Stimulated activated memory B cell treated with anti-CD40 and anti-IgM and Interleukin-4, amounts not matched to agents 10 μg/mL and 1 μg/mL and 100 μg/mL, for 72 hours (primary cell): ENCODE results near the gene CCDC93.

Source experiments
- ATAC-seq: fragments of 150-1000 bp; cut with Tn5 transposase; 2 replicates; pipeline ENCODE4 v1.10.0; 2021
- H3K27ac Mint-ChIP-seq: one replicate; pipeline ENCODE4 v1.8.0; 2022; ENCODE audit warnings: mild to moderate bottlenecking, mixed read lengths
- H3K27me3 Mint-ChIP-seq: one replicate; pipeline ENCODE4 v1.8.0; 2022; ENCODE audit warnings: mixed read lengths
- H3K36me3 Mint-ChIP-seq: one replicate; pipeline ENCODE4 v1.8.0; 2022; ENCODE audit warnings: mixed read lengths
- H3K4me1 Mint-ChIP-seq: one replicate; pipeline ENCODE4 v1.8.0; 2022; ENCODE audit warnings: mixed read lengths
- H3K4me3 Mint-ChIP-seq: one replicate; pipeline ENCODE4 v1.8.0; 2022; ENCODE audit warnings: mild to moderate bottlenecking, moderate library complexity, mixed read lengths
- H3K9me3 Mint-ChIP-seq: one replicate; pipeline ENCODE4 v1.8.0; 2022; ENCODE audit warnings: mixed read lengths

CCDC93 gene

DNA sequence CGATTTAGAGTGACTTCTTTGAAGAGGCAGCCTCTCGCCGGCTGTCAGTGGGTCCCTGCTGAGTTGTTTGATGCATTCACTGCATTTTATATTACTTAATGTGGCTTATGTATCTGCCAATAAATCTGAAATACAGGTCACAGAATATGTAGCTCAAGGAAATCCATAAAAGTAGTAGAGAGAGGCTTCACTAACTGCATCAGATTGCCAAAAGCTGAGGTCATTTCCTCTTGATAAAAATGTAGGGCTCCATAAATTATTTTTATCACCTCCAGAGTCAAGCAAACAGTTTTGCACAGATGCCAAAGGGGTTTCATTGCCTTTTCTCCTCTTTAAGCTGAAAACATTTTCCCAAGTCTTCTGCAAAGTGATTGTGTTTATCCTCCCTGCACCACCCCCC is 36.5 kb upstream of the CCDC93 start:
- peaks cover 20% of the 10 kb centered on the region for H3K4me1 Mint-ChIP-seq
- ATAC-seq = no peak
- H3K36me3 Mint-ChIP-seq = no peaks in the 10 kb centered on the region
- H3K4me3 Mint-ChIP-seq = no peak overlapping the region
- no peaks in the 10 kb centered on the region for H3K9me3 Mint-ChIP-seq
- H3K27ac Mint-ChIP-seq = no peak overlapping the region
- H3K27me3 Mint-ChIP-seq = no peaks in the 10 kb centered on the region

DNA sequence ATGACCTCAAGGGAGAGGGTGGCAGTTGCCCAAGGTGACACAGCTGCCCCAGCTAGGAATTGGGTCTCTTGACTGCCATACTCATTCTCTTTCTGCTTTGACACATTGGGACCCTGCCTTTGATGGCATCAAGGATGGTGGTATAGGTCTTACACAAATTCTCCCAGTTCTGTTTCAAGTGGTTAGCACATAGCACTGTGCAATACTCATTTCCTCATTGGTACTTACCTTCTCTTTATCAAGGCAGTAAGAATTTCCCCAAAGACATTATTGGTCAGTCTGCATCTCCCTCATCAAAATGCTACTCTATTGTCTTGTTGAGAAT is 35.9 kb upstream of the CCDC93 start:
- no peak overlapping the region for H3K4me3 Mint-ChIP-seq
- H3K36me3 Mint-ChIP-seq = no peaks in the 10 kb centered on the region
- no peaks in the 10 kb centered on the region for H3K9me3 Mint-ChIP-seq
- no peaks in the 10 kb centered on the region for H3K27me3 Mint-ChIP-seq
- peak; percentile 71 for ATAC-seq
- peaks cover 14% of the 10 kb centered on the region for H3K4me1 Mint-ChIP-seq
- H3K27ac Mint-ChIP-seq = peak overlapping the region; percentile 34

DNA sequence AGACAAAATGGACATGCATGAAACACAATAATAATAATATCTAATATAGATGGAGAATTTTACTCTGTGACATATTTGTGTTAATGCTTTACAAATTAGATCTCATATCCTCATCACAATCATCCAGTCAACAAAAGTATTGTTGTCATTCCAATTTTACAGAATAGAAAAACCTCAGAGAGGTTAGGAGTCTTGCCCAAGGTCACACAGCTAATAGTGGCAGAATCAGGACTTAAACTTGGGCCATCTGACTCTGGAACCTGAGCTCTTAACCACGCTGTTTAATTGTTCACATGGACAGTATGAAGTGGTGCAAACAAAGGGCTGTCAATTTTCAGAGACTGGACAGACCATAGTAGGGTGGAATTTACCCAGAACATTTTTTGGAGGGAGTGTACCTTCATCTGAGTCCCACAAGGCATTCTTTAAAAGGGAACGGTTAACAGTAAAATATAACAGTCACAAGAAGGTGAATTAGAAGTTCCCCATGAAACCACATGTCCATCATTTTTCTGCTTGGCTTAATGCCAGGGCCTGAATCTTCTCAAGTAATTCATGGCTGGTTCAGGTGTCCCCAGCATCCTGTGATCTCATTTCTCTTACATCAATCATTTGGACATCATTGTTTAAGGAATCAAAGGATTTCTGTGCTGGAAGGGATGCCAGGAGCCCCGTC is 35.4 kb upstream of the CCDC93 start:
- Mint-ChIP-seq H3K4me3 (no peak overlapping the region), H3K9me3 (no peaks in the 10 kb centered on the region), H3K27me3 (peaks cover 3% of the 10 kb centered on the region), H3K27ac (peak overlapping the region; percentile 34), H3K36me3 (no peaks in the 10 kb centered on the region), H3K4me1 (peaks cover 12% of the 10 kb centered on the region)
- no peak for ATAC-seq

DNA sequence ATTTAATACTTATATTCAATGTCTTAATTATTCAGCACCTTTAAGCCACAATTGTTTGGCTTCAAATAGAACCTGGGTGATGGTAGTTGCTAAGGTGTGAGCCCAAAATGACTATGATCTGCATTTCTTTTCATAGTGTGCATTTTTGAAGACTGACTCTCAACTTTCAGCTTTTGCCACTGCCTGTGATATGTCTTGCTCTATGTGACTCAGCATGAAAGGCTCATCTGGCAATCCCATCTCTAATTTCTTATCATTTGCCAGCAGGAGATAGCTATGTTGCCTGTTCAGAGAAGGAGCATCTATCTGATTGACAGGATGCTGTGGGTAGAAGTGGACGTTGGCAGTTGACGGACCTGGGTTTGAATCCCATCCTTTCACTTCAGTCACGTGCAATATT is 34.5 kb upstream of the CCDC93 start:
- ATAC-seq = no peak
- Mint-ChIP-seq H3K27me3 (peaks cover 12% of the 10 kb centered on the region), H3K36me3 (no peaks in the 10 kb centered on the region)

DNA sequence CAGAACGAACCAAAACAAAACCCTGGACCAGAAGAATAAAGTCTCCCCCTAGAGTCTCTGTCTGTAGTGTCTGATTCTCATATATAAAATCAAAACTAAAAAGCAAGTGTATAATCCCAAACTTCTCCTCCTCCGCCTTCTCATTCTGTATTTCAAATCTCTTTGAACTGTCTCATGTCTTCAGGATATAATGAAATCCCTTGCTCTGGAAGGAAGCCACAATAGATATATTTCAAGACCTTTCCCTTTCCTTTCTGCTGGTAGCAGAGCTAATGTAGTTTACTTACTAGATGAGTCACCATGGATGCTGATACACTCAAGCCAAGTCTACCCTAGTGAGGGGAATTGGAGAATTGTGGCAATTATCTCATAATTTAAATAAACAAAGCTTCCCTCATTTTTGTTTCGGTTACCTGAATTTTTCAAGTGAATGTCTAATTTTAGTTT is 33.5 kb upstream of the CCDC93 start:
- Mint-ChIP-seq H3K27me3 (peaks cover 22% of the 10 kb centered on the region), H3K9me3 (no peaks in the 10 kb centered on the region), H3K4me3 (no peak overlapping the region), H3K36me3 (no peaks in the 10 kb centered on the region), H3K4me1 (peaks cover 12% of the 10 kb centered on the region), H3K27ac (no peak overlapping the region)
- no peak for ATAC-seq

More for the DNA sequence above, 34.5 kb upstream of the CCDC93 start:
- Mint-ChIP-seq H3K27ac (no peak overlapping the region), H3K4me3 (no peak overlapping the region), H3K4me1 (peaks cover 12% of the 10 kb centered on the region), H3K9me3 (no peaks in the 10 kb centered on the region)

DNA sequence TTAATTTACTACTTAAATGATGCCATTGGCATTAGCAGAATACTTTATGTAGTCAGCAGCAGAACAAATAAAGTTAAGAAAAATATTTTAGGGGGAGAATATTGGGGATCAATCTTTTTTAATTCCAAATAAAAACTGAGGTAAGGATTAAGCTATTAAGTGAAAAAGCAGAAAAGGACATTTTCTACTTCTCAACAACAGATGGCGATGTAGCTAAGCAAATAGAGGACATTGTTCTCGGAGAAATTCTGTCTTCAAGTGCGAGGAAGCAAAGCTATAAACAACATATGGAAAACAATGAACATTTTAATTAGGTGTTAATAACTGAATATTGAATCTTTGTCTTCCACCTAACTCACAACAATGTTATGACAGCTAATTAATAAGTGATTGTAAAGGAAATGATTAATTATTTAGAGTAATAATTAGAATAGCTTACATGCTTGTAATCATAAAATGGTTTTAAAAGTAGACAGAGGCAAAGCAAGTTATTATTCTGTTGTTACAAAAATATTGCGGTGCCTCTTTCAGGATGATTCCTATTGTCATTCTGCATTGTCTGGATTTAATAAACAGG is 32.9 kb upstream of the CCDC93 start:
- Mint-ChIP-seq H3K27ac (no peak overlapping the region), H3K9me3 (no peaks in the 10 kb centered on the region), H3K27me3 (peaks cover 24% of the 10 kb centered on the region), H3K4me3 (no peak overlapping the region), H3K4me1 (peaks cover 12% of the 10 kb centered on the region), H3K36me3 (no peaks in the 10 kb centered on the region)
- no peak for ATAC-seq

DNA sequence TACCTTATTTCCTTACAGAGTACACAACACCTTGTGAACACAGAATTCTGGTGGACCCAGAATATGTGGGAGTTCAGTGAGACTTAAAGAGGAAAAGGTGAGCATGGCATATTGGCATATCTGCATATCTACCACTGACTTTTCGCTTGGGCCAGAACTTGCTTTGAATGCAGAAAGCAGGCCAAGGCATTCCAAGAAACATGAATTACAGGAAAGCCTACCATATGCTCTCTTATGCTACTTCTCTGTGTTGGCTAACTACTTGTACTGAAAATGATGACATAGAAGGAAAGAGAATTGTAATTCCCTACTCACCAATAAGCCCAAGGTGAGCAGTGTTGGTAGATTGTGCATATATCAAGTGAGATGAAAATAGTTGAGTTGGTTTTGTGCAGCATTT is 31.4 kb upstream of the CCDC93 start:
- no peaks in the 10 kb centered on the region for H3K9me3 Mint-ChIP-seq
- H3K4me3 Mint-ChIP-seq = no peak overlapping the region
- peaks cover 24% of the 10 kb centered on the region for H3K27me3 Mint-ChIP-seq
- H3K36me3 Mint-ChIP-seq = no peaks in the 10 kb centered on the region
- ATAC-seq = no peak
- no peak overlapping the region for H3K27ac Mint-ChIP-seq
- peaks cover 12% of the 10 kb centered on the region for H3K4me1 Mint-ChIP-seq

DNA sequence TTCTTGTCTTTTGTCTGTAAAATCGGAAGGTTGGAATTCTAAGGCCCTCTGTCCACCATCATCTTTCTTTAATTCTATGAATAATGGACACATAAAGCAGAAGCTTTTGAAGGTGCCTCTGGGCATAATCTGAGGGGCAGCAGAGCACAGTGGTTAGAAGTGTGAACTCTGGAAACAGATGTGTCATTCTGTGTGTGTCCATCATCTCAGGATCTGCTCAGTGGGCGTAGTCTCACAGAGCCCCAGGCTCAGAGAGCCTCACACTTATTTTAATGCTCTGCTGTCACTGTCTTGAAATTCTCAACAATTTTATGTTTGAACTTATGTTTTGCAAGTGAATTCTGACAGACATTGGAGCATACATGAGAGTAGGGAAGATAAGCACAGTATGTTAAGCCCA is 31.0 kb upstream of the CCDC93 start:
- no peaks in the 10 kb centered on the region for H3K36me3 Mint-ChIP-seq
- no peak overlapping the region for H3K27ac Mint-ChIP-seq
- ATAC-seq = no peak
- H3K27me3 Mint-ChIP-seq = peaks cover 26% of the 10 kb centered on the region
- no peaks in the 10 kb centered on the region for H3K9me3 Mint-ChIP-seq
- peaks cover 8% of the 10 kb centered on the region for H3K4me1 Mint-ChIP-seq
- H3K4me3 Mint-ChIP-seq = no peak overlapping the region

DNA sequence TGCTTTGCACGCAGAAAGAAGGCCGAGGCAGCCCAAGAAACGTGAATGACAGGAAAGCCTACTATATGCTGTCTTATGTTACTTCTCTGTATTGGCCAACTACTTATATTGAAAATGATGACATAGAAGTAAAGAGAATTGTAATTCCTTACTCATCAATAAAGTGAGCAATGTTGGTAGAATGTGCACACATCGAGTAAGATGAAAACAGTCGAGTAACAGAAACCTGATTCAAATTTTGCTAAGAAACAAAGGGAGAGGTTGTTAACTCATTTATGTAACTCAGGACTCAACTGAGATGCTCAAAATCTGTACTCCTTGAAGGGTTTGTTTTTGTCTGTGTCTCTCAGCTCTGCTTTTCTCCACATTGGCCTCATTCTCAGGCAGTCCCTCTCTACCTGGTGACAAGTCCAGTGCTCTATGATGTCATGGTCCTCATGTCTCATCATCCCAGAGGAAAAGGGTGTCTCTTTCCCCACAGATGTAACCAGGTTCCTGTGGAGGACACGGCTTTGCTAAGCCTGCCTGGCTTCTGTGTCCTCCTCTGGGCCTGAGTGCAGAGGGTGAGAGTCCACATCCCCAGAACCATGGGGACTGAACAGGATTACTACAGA is 30.3 kb upstream of the CCDC93 start:
- peaks cover 32% of the 10 kb centered on the region for H3K27me3 Mint-ChIP-seq
- H3K4me3 Mint-ChIP-seq = no peak overlapping the region
- peaks cover 2% of the 10 kb centered on the region for H3K4me1 Mint-ChIP-seq
- H3K36me3 Mint-ChIP-seq = no peaks in the 10 kb centered on the region
- H3K9me3 Mint-ChIP-seq = no peaks in the 10 kb centered on the region
- H3K27ac Mint-ChIP-seq = no peak overlapping the region
- ATAC-seq = no peak

DNA sequence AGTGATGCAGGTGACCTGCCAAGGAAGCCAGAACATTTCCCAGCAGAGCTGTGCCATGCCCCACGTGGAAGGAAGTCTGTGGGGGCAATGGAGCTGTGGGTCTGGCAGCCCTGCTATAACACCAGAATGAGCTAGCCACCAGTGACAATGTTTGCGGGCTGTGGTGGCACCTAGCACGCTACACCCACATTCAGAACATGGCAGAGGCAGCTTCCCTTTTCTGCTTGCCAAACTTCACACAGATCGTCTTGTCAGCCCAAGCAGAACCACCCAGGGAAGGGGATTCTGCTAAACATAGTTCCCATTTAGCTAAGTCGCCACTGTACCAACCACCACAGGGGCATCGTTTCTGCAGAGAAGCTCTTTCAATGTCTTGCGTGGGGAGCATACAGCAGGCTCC is 27.0 kb upstream of the CCDC93 start:
- peaks cover 60% of the 10 kb centered on the region for H3K27me3 Mint-ChIP-seq
- H3K4me3 Mint-ChIP-seq = no peak overlapping the region
- ATAC-seq = peak; percentile 48
- H3K27ac Mint-ChIP-seq = no peak overlapping the region
- H3K9me3 Mint-ChIP-seq = peaks cover 5% of the 10 kb centered on the region
- peaks cover 3% of the 10 kb centered on the region for H3K36me3 Mint-ChIP-seq
- no peaks in the 10 kb centered on the region for H3K4me1 Mint-ChIP-seq

DNA sequence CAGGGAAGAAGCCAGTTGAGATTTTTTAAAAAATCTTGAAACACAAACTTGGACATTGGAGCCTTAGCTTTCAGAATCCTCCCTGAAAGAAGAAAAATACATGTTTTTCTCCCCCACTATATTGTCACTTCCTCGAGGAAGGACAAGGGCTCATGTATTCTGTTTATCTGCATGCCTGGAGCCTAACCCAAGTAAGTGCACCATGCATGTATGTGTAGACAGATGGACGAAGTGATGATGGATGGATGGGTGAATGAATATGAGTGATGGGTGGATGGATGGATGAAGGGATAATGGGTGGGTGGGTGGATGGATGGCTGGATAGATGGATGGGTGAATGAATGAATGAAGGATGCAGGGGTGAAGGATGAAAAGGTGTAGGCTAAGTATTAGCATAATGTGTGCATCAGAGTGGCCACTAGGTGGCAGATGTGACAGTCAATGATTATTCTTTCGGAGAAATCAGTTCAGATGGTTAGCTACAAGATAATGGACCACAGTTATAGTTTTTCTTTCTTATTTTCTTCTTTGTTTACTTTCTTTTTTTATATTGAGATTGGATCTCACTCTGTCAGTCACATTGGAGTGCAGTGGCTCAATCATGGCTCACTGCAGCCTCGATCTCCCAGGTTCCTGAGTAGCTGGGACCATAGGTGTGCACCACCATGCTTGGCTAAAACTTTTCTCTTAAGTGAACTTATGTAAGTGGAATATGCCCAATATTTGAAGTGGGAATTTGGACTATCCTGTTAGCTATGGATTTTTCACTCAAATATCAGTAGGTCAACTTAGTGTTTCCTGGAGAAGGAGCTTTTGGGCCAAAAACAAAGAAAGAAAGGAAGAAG is 18.5 kb upstream of the CCDC93 start:
- H3K27me3 Mint-ChIP-seq = peaks cover 38% of the 10 kb centered on the region
- H3K4me3 Mint-ChIP-seq = no peak overlapping the region
- H3K36me3 Mint-ChIP-seq = peaks cover 6% of the 10 kb centered on the region
- ATAC-seq = peak; percentile 57
- peaks cover 10% of the 10 kb centered on the region for H3K9me3 Mint-ChIP-seq
- H3K27ac Mint-ChIP-seq = no peak overlapping the region
- peaks cover 10% of the 10 kb centered on the region for H3K4me1 Mint-ChIP-seq

DNA sequence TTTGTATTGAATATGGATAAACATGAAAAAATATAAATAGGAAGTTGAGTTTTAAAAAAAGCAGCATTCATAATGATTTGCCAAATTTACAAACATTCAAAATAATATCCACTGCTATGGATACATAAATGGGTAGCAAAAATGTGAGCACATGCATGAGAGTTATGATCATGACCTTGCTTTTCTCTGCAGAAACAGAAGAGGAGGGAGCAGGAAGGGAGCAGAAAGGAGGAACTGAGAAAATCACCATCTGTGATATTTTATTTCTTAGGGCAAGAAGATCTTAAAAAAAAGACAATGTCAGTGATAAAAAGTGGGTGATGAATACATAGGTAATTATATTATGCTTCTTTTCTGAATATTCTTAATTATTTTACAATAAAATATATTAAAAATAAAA is 17.7 kb upstream of the CCDC93 start:
- Mint-ChIP-seq H3K4me3 (no peak overlapping the region), H3K27ac (no peak overlapping the region), H3K36me3 (peaks cover 6% of the 10 kb centered on the region)

DNA sequence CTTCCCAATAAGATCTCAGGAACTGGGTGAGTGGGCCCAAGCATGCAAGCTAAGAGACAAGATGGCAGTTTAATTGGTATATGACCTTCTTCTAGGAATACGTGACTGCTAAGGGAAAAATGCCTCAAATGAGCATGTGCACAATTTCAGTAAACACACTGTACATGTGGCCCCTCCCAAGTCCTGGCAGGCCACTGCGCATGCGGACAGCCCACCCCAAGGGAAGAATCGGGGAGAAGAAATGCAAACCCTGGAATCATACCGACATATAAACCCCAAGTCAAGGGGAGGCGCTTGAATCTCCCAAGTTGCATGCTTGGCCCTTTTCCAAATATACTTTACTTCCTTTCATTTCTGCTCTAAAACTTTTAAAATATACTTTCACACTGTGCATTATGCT is 15.2 kb upstream of the CCDC93 start:
- no peaks in the 10 kb centered on the region for H3K36me3 Mint-ChIP-seq
- H3K27me3 Mint-ChIP-seq = peaks cover 23% of the 10 kb centered on the region
- H3K9me3 Mint-ChIP-seq = no peaks in the 10 kb centered on the region
- no peak overlapping the region for H3K27ac Mint-ChIP-seq
- H3K4me3 Mint-ChIP-seq = no peak overlapping the region
- ATAC-seq = no peak
- H3K4me1 Mint-ChIP-seq = peaks cover 10% of the 10 kb centered on the region

More for the DNA sequence above, 17.7 kb upstream of the CCDC93 start:
- peaks cover 9% of the 10 kb centered on the region for H3K9me3 Mint-ChIP-seq
- H3K4me1 Mint-ChIP-seq = peaks cover 10% of the 10 kb centered on the region
- peaks cover 37% of the 10 kb centered on the region for H3K27me3 Mint-ChIP-seq
- no peak for ATAC-seq

DNA sequence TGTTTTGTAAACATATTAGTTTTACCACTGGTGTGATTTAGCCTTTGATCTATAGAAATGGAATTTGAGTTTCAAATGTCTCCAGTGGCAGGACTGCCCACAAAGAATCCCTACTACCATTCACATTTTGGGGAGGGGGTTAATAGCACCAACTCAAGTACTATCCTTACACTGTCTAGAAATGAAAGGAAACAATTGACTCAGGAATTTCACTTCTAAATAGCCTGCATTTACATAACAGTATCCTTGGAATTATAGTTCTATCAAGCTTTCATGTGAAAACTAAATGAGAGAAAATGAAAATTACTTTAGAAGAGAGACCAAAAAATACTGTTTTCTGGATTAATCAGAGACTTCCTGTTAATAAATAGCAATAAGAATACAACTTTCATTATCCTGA is 7.5 kb upstream of the CCDC93 start:
- no peaks in the 10 kb centered on the region for H3K4me1 Mint-ChIP-seq
- H3K9me3 Mint-ChIP-seq = no peaks in the 10 kb centered on the region
- H3K36me3 Mint-ChIP-seq = no peaks in the 10 kb centered on the region
- ATAC-seq = no peak
- H3K27ac Mint-ChIP-seq = no peak overlapping the region
- peaks cover 5% of the 10 kb centered on the region for H3K27me3 Mint-ChIP-seq
- H3K4me3 Mint-ChIP-seq = no peak overlapping the region

DNA sequence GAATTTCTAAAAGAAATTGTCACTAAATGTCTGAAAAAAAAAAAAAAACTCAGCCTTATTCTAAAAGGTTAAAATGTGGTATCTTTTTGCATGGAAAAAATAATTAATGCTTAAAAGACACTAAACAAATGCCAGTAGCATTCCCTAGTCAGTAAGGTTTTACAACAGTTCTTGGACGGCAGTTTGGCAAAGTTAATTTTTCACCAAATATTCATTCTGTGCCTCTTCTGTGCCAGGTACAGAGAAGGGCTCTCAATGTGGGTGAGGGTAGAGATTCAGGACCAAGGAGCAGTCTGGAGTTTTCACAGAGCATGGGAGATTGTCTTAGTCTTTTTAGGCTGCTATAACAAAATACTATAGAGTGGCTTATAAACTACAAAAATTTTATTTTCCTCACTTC is 6.0 kb upstream of the CCDC93 start:
- Mint-ChIP-seq H3K4me3 (no peak overlapping the region), H3K36me3 (no peaks in the 10 kb centered on the region), H3K9me3 (no peaks in the 10 kb centered on the region), H3K4me1 (peaks cover 2% of the 10 kb centered on the region), H3K27me3 (no peaks in the 10 kb centered on the region), H3K27ac (no peak overlapping the region)
- no peak for ATAC-seq
